ENCODE measurements around the gene RGP1. TPM values are rescaled to one million over a fixed set of nuclear protein-coding genes. Genes with fewer than 3 reads are reported as not detected.

The RGP1 gene
- total and polyA plus RNA-seq, 9 of the 15 experiments (the other 6 are each of a cell fraction or from before 2014, with no cell fraction given) = 0.42 to 13.8 (median 6.7) TPM

DNA sequence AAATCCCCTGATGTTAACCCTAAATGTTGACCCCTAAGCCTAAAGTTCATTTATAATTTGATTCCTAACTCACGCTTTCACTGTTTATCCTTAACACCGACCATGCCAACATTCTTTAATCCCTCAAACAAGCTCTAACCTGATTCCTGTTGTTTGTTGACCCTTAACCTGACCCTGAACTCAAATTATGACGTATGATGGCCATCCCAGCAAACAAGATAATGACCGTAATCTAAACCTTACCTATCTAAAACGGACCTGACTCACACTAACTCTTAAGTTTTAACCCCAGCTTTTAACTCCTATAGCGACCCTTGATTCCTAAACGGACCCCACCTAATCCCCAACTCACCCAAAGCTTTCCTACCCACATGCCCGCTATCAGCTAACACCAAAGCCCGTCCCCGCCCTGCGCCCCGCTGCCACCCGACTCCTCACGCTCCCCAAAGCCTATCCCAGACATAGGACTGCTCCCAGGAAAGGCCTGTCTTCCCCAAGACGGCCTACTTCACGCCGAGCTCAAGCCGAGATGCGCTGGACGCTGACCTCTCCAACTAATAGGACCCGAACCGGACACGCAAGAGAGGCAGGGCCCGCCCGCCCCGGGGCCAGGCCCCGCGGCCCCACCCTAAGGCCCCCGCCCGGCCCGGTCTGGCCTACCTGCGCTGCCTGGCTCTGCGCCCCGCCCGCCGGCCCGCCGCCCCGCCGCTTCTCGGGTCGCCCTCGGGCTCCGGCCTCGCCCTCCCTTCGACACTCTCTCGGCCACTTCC, 17.5 kb upstream of the RGP1 start (continued):
- TF ChIP-seq, protein P1, sequence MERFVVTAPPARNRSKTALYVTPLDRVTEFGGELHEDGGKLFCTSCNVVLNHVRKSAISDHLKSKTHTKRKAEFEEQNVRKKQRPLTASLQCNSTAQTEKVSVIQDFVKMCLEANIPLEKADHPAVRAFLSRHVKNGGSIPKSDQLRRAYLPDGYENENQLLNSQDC (CRISPR knock-in tag; IDR thresholded peaks at IDR 0.05) = no peak
- TF ChIP-seq, protein P2, sequence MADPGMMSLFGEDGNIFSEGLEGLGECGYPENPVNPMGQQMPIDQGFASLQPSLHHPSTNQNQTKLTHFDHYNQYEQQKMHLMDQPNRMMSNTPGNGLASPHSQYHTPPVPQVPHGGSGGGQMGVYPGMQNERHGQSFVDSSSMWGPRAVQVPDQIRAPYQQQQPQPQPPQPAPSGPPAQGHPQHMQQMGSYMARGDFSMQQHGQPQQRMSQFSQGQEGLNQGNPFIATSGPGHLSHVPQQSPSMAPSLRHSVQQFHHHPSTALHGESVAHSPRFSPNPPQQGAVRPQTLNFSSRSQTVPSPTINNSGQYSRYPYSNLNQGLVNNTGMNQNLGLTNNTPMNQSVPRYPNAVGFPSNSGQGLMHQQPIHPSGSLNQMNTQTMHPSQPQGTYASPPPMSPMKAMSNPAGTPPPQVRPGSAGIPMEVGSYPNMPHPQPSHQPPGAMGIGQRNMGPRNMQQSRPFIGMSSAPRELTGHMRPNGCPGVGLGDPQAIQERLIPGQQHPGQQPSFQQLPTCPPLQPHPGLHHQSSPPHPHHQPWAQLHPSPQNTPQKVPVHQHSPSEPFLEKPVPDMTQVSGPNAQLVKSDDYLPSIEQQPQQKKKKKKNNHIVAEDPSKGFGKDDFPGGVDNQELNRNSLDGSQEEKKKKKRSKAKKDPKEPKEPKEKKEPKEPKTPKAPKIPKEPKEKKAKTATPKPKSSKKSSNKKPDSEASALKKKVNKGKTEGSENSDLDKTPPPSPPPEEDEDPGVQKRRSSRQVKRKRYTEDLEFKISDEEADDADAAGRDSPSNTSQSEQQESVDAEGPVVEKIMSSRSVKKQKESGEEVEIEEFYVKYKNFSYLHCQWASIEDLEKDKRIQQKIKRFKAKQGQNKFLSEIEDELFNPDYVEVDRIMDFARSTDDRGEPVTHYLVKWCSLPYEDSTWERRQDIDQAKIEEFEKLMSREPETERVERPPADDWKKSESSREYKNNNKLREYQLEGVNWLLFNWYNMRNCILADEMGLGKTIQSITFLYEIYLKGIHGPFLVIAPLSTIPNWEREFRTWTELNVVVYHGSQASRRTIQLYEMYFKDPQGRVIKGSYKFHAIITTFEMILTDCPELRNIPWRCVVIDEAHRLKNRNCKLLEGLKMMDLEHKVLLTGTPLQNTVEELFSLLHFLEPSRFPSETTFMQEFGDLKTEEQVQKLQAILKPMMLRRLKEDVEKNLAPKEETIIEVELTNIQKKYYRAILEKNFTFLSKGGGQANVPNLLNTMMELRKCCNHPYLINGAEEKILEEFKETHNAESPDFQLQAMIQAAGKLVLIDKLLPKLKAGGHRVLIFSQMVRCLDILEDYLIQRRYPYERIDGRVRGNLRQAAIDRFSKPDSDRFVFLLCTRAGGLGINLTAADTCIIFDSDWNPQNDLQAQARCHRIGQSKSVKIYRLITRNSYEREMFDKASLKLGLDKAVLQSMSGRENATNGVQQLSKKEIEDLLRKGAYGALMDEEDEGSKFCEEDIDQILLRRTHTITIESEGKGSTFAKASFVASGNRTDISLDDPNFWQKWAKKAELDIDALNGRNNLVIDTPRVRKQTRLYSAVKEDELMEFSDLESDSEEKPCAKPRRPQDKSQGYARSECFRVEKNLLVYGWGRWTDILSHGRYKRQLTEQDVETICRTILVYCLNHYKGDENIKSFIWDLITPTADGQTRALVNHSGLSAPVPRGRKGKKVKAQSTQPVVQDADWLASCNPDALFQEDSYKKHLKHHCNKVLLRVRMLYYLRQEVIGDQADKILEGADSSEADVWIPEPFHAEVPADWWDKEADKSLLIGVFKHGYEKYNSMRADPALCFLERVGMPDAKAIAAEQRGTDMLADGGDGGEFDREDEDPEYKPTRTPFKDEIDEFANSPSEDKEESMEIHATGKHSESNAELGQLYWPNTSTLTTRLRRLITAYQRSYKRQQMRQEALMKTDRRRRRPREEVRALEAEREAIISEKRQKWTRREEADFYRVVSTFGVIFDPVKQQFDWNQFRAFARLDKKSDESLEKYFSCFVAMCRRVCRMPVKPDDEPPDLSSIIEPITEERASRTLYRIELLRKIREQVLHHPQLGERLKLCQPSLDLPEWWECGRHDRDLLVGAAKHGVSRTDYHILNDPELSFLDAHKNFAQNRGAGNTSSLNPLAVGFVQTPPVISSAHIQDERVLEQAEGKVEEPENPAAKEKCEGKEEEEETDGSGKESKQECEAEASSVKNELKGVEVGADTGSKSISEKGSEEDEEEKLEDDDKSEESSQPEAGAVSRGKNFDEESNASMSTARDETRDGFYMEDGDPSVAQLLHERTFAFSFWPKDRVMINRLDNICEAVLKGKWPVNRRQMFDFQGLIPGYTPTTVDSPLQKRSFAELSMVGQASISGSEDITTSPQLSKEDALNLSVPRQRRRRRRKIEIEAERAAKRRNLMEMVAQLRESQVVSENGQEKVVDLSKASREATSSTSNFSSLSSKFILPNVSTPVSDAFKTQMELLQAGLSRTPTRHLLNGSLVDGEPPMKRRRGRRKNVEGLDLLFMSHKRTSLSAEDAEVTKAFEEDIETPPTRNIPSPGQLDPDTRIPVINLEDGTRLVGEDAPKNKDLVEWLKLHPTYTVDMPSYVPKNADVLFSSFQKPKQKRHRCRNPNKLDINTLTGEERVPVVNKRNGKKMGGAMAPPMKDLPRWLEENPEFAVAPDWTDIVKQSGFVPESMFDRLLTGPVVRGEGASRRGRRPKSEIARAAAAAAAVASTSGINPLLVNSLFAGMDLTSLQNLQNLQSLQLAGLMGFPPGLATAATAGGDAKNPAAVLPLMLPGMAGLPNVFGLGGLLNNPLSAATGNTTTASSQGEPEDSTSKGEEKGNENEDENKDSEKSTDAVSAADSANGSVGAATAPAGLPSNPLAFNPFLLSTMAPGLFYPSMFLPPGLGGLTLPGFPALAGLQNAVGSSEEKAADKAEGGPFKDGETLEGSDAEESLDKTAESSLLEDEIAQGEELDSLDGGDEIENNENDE (IDR thresholded peaks at IDR 0.05; ENCODE audit: low read depth, low read length) = no peak
- TF ChIP-seq, protein P3, sequence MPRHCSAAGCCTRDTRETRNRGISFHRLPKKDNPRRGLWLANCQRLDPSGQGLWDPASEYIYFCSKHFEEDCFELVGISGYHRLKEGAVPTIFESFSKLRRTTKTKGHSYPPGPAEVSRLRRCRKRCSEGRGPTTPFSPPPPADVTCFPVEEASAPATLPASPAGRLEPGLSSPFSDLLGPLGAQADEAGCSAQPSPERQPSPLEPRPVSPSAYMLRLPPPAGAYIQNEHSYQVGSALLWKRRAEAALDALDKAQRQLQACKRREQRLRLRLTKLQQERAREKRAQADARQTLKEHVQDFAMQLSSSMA (CRISPR knock-in tag; IDR thresholded peaks at IDR 0.05) = no peak
- TF ChIP-seq, protein P4, sequence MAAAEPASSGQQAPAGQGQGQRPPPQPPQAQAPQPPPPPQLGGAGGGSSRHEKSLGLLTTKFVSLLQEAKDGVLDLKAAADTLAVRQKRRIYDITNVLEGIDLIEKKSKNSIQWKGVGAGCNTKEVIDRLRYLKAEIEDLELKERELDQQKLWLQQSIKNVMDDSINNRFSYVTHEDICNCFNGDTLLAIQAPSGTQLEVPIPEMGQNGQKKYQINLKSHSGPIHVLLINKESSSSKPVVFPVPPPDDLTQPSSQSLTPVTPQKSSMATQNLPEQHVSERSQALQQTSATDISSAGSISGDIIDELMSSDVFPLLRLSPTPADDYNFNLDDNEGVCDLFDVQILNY (CRISPR knock-in tag; IDR thresholded peaks at IDR 0.05) = no peak
- TF ChIP-seq ZFPM2 (CRISPR knock-in tag; IDR thresholded peaks at IDR 0.05) (0 out of 2 replicates have a peak, but pooled peaks have one; percentile 51), NFIC (IDR thresholded peaks at IDR 0.05) (peak; percentile 47)
